SH-SY5Y (cell line): ENCODE results near the gene NETO2.

Experiments used
- GATA2 ChIP-seq: IDR thresholded peaks from 2 replicates; pipeline ENCODE4 v1.6.1; 2011; ENCODE audit warnings: mild to moderate bottlenecking, low read depth, low read length
- GATA3 ChIP-seq: IDR thresholded peaks from 2 replicates; pipeline ENCODE4 v1.6.1; 2011; ENCODE audit warnings: low read depth, mild to moderate bottlenecking, low read length, moderate library complexity

GRCh38 chr16:47160422-47160821 lies 16.7 kb upstream of the NETO2 start:
- TF ChIP-seq GATA2 = no peak
- no peak for TF ChIP-seq GATA3
